NCI-H774 (cell line): ENCODE results near the gene CDNF.
"Not testable (repeated sequence)": the region's sequence is repeated elsewhere in the genome, so short reads cannot be mapped to it uniquely, and the experiment has no call there.

Source experiments
- DNase-seq: peaks from one replicate; lab custom pipeline; 2025; lab: John Stamatoyannopoulos, UW

Gene CDNF

GRCh38 chr10:14838582-14839304 is 906 bp upstream of the CDNF start:
- peak; percentile 4 for DNase-seq

- no peak for DNase-seq
Observed at GRCh38 chr10:14837003-14837756, 657 bp downstream of the CDNF start.

GRCh38 chr10:14836208-14836607 is 1.6 kb downstream of the CDNF start:
- no peak for DNase-seq

GRCh38 chr10:14833106-14833505 is 4.7 kb downstream of the CDNF start:
- DNase-seq = no peak

- no peak for DNase-seq
Observed at GRCh38 chr10:14826076-14826829, 11.6 kb downstream of the CDNF start.

- DNase-seq = no peak
Observed at GRCh38 chr10:14823966-14824365, 13.9 kb downstream of the CDNF start.

GRCh38 chr10:14822879-14823755 is 14.7 kb downstream of the CDNF start:
- DNase-seq = no peak

- DNase-seq = no peak
Observed at GRCh38 chr10:14821635-14822375, 16.0 kb downstream of the CDNF start.

GRCh38 chr10:14820775-14821154 is 17.1 kb downstream of the CDNF start:
- DNase-seq = no peak

GRCh38 chr10:14820010-14820774 is 17.6 kb downstream of the CDNF start:
- DNase-seq = no peak

- DNase-seq = not testable (repeated sequence)
Observed at GRCh38 chr10:14816717-14817116, 21.1 kb downstream of the CDNF start.

GRCh38 chr10:14815681-14816080 is 22.2 kb downstream of the CDNF start:
- DNase-seq = no peak

- DNase-seq = no peak
Observed at GRCh38 chr10:14812271-14812670, 25.6 kb downstream of the CDNF start.

- DNase-seq = no peak
Observed at GRCh38 chr10:14810969-14811953, 26.6 kb downstream of the CDNF start.

GRCh38 chr10:14806318-14806717 is 31.5 kb downstream of the CDNF start:
- DNase-seq = no peak

- DNase-seq = no peak
Observed at GRCh38 chr10:14803827-14804226, 34.0 kb downstream of the CDNF start.

GRCh38 chr10:14801723-14802122 is 36.1 kb downstream of the CDNF start:
- DNase-seq = no peak

GRCh38 chr10:14800397-14800796 is 37.4 kb downstream of the CDNF start:
- no peak for DNase-seq

GRCh38 chr10:14798636-14799035 is 39.2 kb downstream of the CDNF start:
- DNase-seq = no peak
